ENCODE results near the gene BORCS5. TPM values are rescaled to one million over a fixed set of nuclear protein-coding genes. Genes with fewer than 3 reads are reported as not detected.
A peak's percentile ranks its signal among the peaks of the same experiment; 100 is the strongest.
"Not testable (repeated sequence)": the region's sequence is repeated elsewhere in the genome, so short reads cannot be mapped to it uniquely, and the experiment has no call there.

The BORCS5 gene
- total and polyA plus RNA-seq, 5 donors = 6.3 to 10.9 (median 10.0) TPM

GRCh38 chr12:12491606-12492005, 134.7 kb downstream of the BORCS5 start:
- Histone ChIP-seq H3K4me1 (ENCODE audit: control insufficient read depth, insufficient read depth, low read length) (peaks cover 3% of the 10 kb centered on the region), H3K4me3 (ENCODE audit: low read length) (no peak overlapping the region), H3K27me3 (ENCODE audit: control insufficient read depth, insufficient read depth) (no peaks in the 10 kb centered on the region), H3K9me3 (ENCODE audit: control insufficient read depth, low read length) (no peaks in the 10 kb centered on the region), H3K27ac (ENCODE audit: low read length) (no peak overlapping the region)
- no peak for DNase-seq
- intact Hi-C loops (cut with DNase I) = no loop called here
- ATAC-seq = no peak

GRCh38 chr12:12492547-12492946, 135.7 kb downstream of the BORCS5 start:
- no peak overlapping the region for H3K27ac ChIP-seq (ENCODE audit: low read length)
- peaks cover 3% of the 10 kb centered on the region for H3K4me1 ChIP-seq (ENCODE audit: control insufficient read depth, insufficient read depth, low read length)
- no peak overlapping the region for H3K4me3 ChIP-seq (ENCODE audit: low read length)
- intact Hi-C loops (cut with DNase I) = no loop called here
- no peaks in the 10 kb centered on the region for H3K27me3 ChIP-seq (ENCODE audit: control insufficient read depth, insufficient read depth)
- ATAC-seq (no peak), DNase-seq (no peak)
- no peaks in the 10 kb centered on the region for H3K9me3 ChIP-seq (ENCODE audit: control insufficient read depth, low read length)
- WGBS = 84% methylated on average over 5 of the region's 5 CpGs

GRCh38 chr12:12495536-12495935, 138.7 kb downstream of the BORCS5 start:
- Histone ChIP-seq H3K4me3 (ENCODE audit: low read length) (no peak overlapping the region), H3K27me3 (ENCODE audit: control insufficient read depth, insufficient read depth) (no peaks in the 10 kb centered on the region), H3K27ac (ENCODE audit: low read length) (no peak overlapping the region), H3K9me3 (ENCODE audit: control insufficient read depth, low read length) (no peaks in the 10 kb centered on the region), H3K4me1 (ENCODE audit: control insufficient read depth, insufficient read depth, low read length) (peaks cover 3% of the 10 kb centered on the region)
- ATAC-seq (no peak), DNase-seq (no peak)
- intact Hi-C loops (cut with DNase I) = no loop called here
- WGBS = 96% methylated on average over 1 of the region's 1 CpG

GRCh38 chr12:12498210-12498609, 141.3 kb downstream of the BORCS5 start:
- H3K4me1 ChIP-seq (ENCODE audit: control insufficient read depth, insufficient read depth, low read length) = peaks cover 1% of the 10 kb centered on the region
- 93% methylated on average over 4 of the region's 4 CpGs for WGBS
- no peak overlapping the region for H3K4me3 ChIP-seq (ENCODE audit: low read length)
- no peak for ATAC-seq
- H3K9me3 ChIP-seq (ENCODE audit: control insufficient read depth, low read length) = no peaks in the 10 kb centered on the region
- intact Hi-C loops (cut with DNase I) = no loop called here
- no peak for DNase-seq
- no peaks in the 10 kb centered on the region for H3K27me3 ChIP-seq (ENCODE audit: control insufficient read depth, insufficient read depth)
- H3K27ac ChIP-seq (ENCODE audit: low read length) = no peak overlapping the region

GRCh38 chr12:12499909-12500604, 143.2 kb downstream of the BORCS5 start:
- intact Hi-C loops (cut with DNase I) = no loop called here
- H3K27me3 ChIP-seq (ENCODE audit: control insufficient read depth, insufficient read depth) = no peaks in the 10 kb centered on the region
- WGBS = 95% methylated on average over 5 of the region's 5 CpGs
- no peak overlapping the region for H3K27ac ChIP-seq (ENCODE audit: low read length)
- H3K4me1 ChIP-seq (ENCODE audit: control insufficient read depth, insufficient read depth, low read length) = peaks cover 2% of the 10 kb centered on the region
- no peak for ATAC-seq
- H3K9me3 ChIP-seq (ENCODE audit: control insufficient read depth, low read length) = no peaks in the 10 kb centered on the region
- H3K4me3 ChIP-seq (ENCODE audit: low read length) = no peak overlapping the region
- no peak for DNase-seq

GRCh38 chr12:12501121-12501520, 144.2 kb downstream of the BORCS5 start:
- H3K27ac ChIP-seq (ENCODE audit: low read length) = no peak overlapping the region
- no peaks in the 10 kb centered on the region for H3K27me3 ChIP-seq (ENCODE audit: control insufficient read depth, insufficient read depth)
- H3K4me3 ChIP-seq (ENCODE audit: low read length) = no peak overlapping the region
- 57% methylated on average over 3 of the region's 3 CpGs for WGBS
- no peaks in the 10 kb centered on the region for H3K9me3 ChIP-seq (ENCODE audit: control insufficient read depth, low read length)
- peaks cover 2% of the 10 kb centered on the region for H3K4me1 ChIP-seq (ENCODE audit: control insufficient read depth, insufficient read depth, low read length)
- intact Hi-C loops (cut with DNase I) = no loop called here
- ATAC-seq = no peak
- DNase-seq = no peak

- DNase-seq; H3K4me3 ChIP-seq (ENCODE audit: low read length); H3K4me1 ChIP-seq (ENCODE audit: control insufficient read depth, insufficient read depth, low read length); H3K9me3 ChIP-seq (ENCODE audit: control insufficient read depth, low read length); intact Hi-C loops (cut with DNase I); H3K27me3 ChIP-seq (ENCODE audit: control insufficient read depth, insufficient read depth); H3K27ac ChIP-seq (ENCODE audit: low read length); ATAC-seq: not testable (repeated sequence)
- WGBS = 95% methylated on average over 7 of the region's 7 CpGs
Measured at GRCh38 chr12:12502130-12502814, 145.4 kb downstream of the BORCS5 start.

- no peak overlapping the region for H3K4me3 ChIP-seq (ENCODE audit: low read length)
- intact Hi-C loops (cut with DNase I) = no loop called here
- peaks cover 4% of the 10 kb centered on the region for H3K4me1 ChIP-seq (ENCODE audit: control insufficient read depth, insufficient read depth, low read length)
- ATAC-seq = no peak
- no peaks in the 10 kb centered on the region for H3K27me3 ChIP-seq (ENCODE audit: control insufficient read depth, insufficient read depth)
- H3K27ac ChIP-seq (ENCODE audit: low read length) = no peak overlapping the region
- H3K9me3 ChIP-seq (ENCODE audit: control insufficient read depth, low read length) = no peaks in the 10 kb centered on the region
- DNase-seq = no peak
- WGBS = 93% methylated on average over 5 of the region's 5 CpGs
Measured at GRCh38 chr12:12502815-12503151, 145.9 kb downstream of the BORCS5 start.

- 89% methylated on average over 9 of the region's 9 CpGs for WGBS
- peaks cover 4% of the 10 kb centered on the region for H3K4me1 ChIP-seq (ENCODE audit: control insufficient read depth, insufficient read depth, low read length)
- H3K4me3 ChIP-seq (ENCODE audit: low read length) = no peak overlapping the region
- H3K9me3 ChIP-seq (ENCODE audit: control insufficient read depth, low read length) = no peaks in the 10 kb centered on the region
- intact Hi-C loops (cut with DNase I) = no loop called here
- H3K27ac ChIP-seq (ENCODE audit: low read length) = no peak overlapping the region
- ATAC-seq (no peak), DNase-seq (no peak)
- no peaks in the 10 kb centered on the region for H3K27me3 ChIP-seq (ENCODE audit: control insufficient read depth, insufficient read depth)
Measured at GRCh38 chr12:12503384-12504078, 146.7 kb downstream of the BORCS5 start.

- peak overlapping the region; percentile 3 for H3K4me3 ChIP-seq (ENCODE audit: low read length)
- WGBS = 19% methylated on average over 11 of the region's 11 CpGs
- intact Hi-C loops (cut with DNase I) = loop anchor here in 1 of 4 donors (5.0 kb wide), 1 partner anchor 56 kb away; the partner anchor contains the start of gene DUSP16
- H3K4me1 ChIP-seq (ENCODE audit: control insufficient read depth, insufficient read depth, low read length) = peaks cover 4% of the 10 kb centered on the region
- H3K27me3 ChIP-seq (ENCODE audit: control insufficient read depth, insufficient read depth) = no peaks in the 10 kb centered on the region
- no peak for DNase-seq
- ATAC-seq = peak; percentile 78 to 89
- H3K27ac ChIP-seq (ENCODE audit: low read length) = peak overlapping the region; percentile 30
- H3K9me3 ChIP-seq (ENCODE audit: control insufficient read depth, low read length) = no peaks in the 10 kb centered on the region
Measured at GRCh38 chr12:12505544-12506495, 148.9 kb downstream of the BORCS5 start.

All from right cardiac atrium (tissue), 5 donors.